Measurements from ENCODE around the gene STIP1.

The STIP1 gene

GRCh38 chr11:64198511-64198910 lies 12.5 kb downstream of the STIP1 start:
- Histone ChIP-seq H2BK15ac (ENCODE audit: low read depth, poor library complexity, severe bottlenecking) (no peak overlapping the region), H4K8ac (ENCODE audit: low read length) (no peak overlapping the region), H2BK5ac (ENCODE audit: low read depth, low read length, poor library complexity, severe bottlenecking) (no peak overlapping the region), H3K23ac (ENCODE audit: low read length in 2 of 2) (no peak overlapping the region), H2AFZ (ENCODE audit: low read depth, low read length) (no peak overlapping the region), H2BK12ac (ENCODE audit: low read length in 2 of 2) (no peak overlapping the region), H3K79me1 (replicated peaks; ENCODE audit: low read length, poor library complexity, severe bottlenecking) (peaks cover 16% of the 10 kb centered on the region), H3K4ac (ENCODE audit: low read depth in 1 of 2, low read length in 2 of 2) (no peak overlapping the region), H3K36me3 (ENCODE audit: control insufficient read depth in 1 of 2, insufficient read depth in 2 of 2, low read depth in 1 of 2, low read length in 2 of 2) (peaks cover 77 to 91% of the 10 kb centered on the region in 2 experiments), H3K14ac (ENCODE audit: low read length in 2 of 2) (no peak overlapping the region), H3K9ac (ENCODE audit: low read length) (no peak overlapping the region), H3K27ac (ENCODE audit: low read length, poor library complexity, severe bottlenecking) (no peak overlapping the region), H3K4me2 (ENCODE audit: low read length, poor library complexity, severe bottlenecking) (no peak overlapping the region), H4K91ac (ENCODE audit: low read length) (no peak overlapping the region), H3K9me3 (ENCODE audit: control insufficient read depth, low read length) (no peaks in the 10 kb centered on the region), H3K27me3 (ENCODE audit: control insufficient read depth in 1 of 2, insufficient read depth in 1 of 2, low read length in 2 of 2) (no peaks in the 10 kb centered on the region), H3K4me3 (ENCODE audit: insufficient read depth in 1 of 2, low read depth in 1 of 2, low read length in 2 of 2) (no peak overlapping the region), H2BK120ac (ENCODE audit: low read depth, low read length) (no peak overlapping the region), H3K18ac (ENCODE audit: low read depth in 1 of 2, low read length in 2 of 2) (no peak overlapping the region), H2AK5ac (ENCODE audit: low read length, severe bottlenecking) (no peak overlapping the region), H3K4me1 (ENCODE audit: control insufficient read depth, insufficient read depth, low read depth, low read length) (no peaks in the 10 kb centered on the region)
- DNase-seq = no peak
- WGBS = 100% methylated on average over 2 of the region's 2 CpGs

- no peak overlapping the region for H2BK15ac ChIP-seq (ENCODE audit: low read depth, poor library complexity, severe bottlenecking)
- H3K27me3 ChIP-seq (ENCODE audit: control insufficient read depth in 1 of 2, insufficient read depth in 1 of 2, low read length in 2 of 2) = no peaks in the 10 kb centered on the region
- no peak overlapping the region for H2AFZ ChIP-seq (ENCODE audit: low read depth, low read length)
- no peak overlapping the region for H4K8ac ChIP-seq (ENCODE audit: low read length)
- H3K23ac ChIP-seq (ENCODE audit: low read length in 2 of 2) = no peak overlapping the region
- H3K36me3 ChIP-seq (ENCODE audit: control insufficient read depth in 1 of 2, insufficient read depth in 2 of 2, low read depth in 1 of 2, low read length in 2 of 2) = peaks cover 76 to 84% of the 10 kb centered on the region in 2 experiments
- H3K9me3 ChIP-seq (ENCODE audit: control insufficient read depth, low read length) = no peaks in the 10 kb centered on the region
- no peak overlapping the region for H3K4me2 ChIP-seq (ENCODE audit: low read length, poor library complexity, severe bottlenecking)
- peaks cover 9% of the 10 kb centered on the region for H3K4me1 ChIP-seq (ENCODE audit: control insufficient read depth, insufficient read depth, low read depth, low read length)
- H3K4me3 ChIP-seq (ENCODE audit: insufficient read depth in 1 of 2, low read depth in 1 of 2, low read length in 2 of 2) = no peak overlapping the region
- 92% methylated on average over 3 of the region's 3 CpGs for WGBS
- no peak for DNase-seq
- H2BK5ac ChIP-seq (ENCODE audit: low read depth, low read length, poor library complexity, severe bottlenecking) = no peak overlapping the region
- no peak overlapping the region for H2BK120ac ChIP-seq (ENCODE audit: low read depth, low read length)
- no peak overlapping the region for H3K14ac ChIP-seq (ENCODE audit: low read length in 2 of 2)
- H3K79me1 ChIP-seq (replicated peaks; ENCODE audit: low read length, poor library complexity, severe bottlenecking) = peaks cover 14% of the 10 kb centered on the region
- no peak overlapping the region for H2AK5ac ChIP-seq (ENCODE audit: low read length, severe bottlenecking)
- H3K4ac ChIP-seq (ENCODE audit: low read depth in 1 of 2, low read length in 2 of 2) = no peak overlapping the region
- H3K18ac ChIP-seq (ENCODE audit: low read depth in 1 of 2, low read length in 2 of 2) = no peak overlapping the region
- no peak overlapping the region for H2BK12ac ChIP-seq (ENCODE audit: low read length in 2 of 2)
- no peak overlapping the region for H3K27ac ChIP-seq (ENCODE audit: low read length, poor library complexity, severe bottlenecking)
- no peak overlapping the region for H3K9ac ChIP-seq (ENCODE audit: low read length)
- H4K91ac ChIP-seq (ENCODE audit: low read length) = no peak overlapping the region
Observed at GRCh38 chr11:64201543-64201942, 15.6 kb downstream of the STIP1 start.

GRCh38 chr11:64202992-64203391 lies 17.0 kb downstream of the STIP1 start:
- no peak overlapping the region for H3K27ac ChIP-seq (ENCODE audit: low read length, poor library complexity, severe bottlenecking)
- H2BK5ac ChIP-seq (ENCODE audit: low read depth, low read length, poor library complexity, severe bottlenecking) = no peak overlapping the region
- no peak overlapping the region for H2BK120ac ChIP-seq (ENCODE audit: low read depth, low read length)
- no peak overlapping the region for H3K23ac ChIP-seq (ENCODE audit: low read length in 2 of 2)
- H3K9me3 ChIP-seq (ENCODE audit: control insufficient read depth, low read length) = no peaks in the 10 kb centered on the region
- H3K18ac ChIP-seq (ENCODE audit: low read depth in 1 of 2, low read length in 2 of 2) = no peak overlapping the region
- H4K91ac ChIP-seq (ENCODE audit: low read length) = no peak overlapping the region
- no peak overlapping the region for H3K4me2 ChIP-seq (ENCODE audit: low read length, poor library complexity, severe bottlenecking)
- peaks cover 19% of the 10 kb centered on the region for H3K79me1 ChIP-seq (replicated peaks; ENCODE audit: low read length, poor library complexity, severe bottlenecking)
- H4K8ac ChIP-seq (ENCODE audit: low read length) = no peak overlapping the region
- no peak overlapping the region for H2AK5ac ChIP-seq (ENCODE audit: low read length, severe bottlenecking)
- peaks cover 73% of the 10 kb centered on the region in 2 experiments for H3K36me3 ChIP-seq (ENCODE audit: control insufficient read depth in 1 of 2, insufficient read depth in 2 of 2, low read depth in 1 of 2, low read length in 2 of 2)
- H2AFZ ChIP-seq (ENCODE audit: low read depth, low read length) = no peak overlapping the region
- no peak overlapping the region for H3K4ac ChIP-seq (ENCODE audit: low read depth in 1 of 2, low read length in 2 of 2)
- H3K14ac ChIP-seq (ENCODE audit: low read length in 2 of 2) = no peak overlapping the region
- DNase-seq = no peak
- no peak overlapping the region for H2BK15ac ChIP-seq (ENCODE audit: low read depth, poor library complexity, severe bottlenecking)
- no peak overlapping the region for H3K9ac ChIP-seq (ENCODE audit: low read length)
- no peaks in the 10 kb centered on the region for H3K27me3 ChIP-seq (ENCODE audit: control insufficient read depth in 1 of 2, insufficient read depth in 1 of 2, low read length in 2 of 2)
- no peak overlapping the region for H3K4me3 ChIP-seq (ENCODE audit: insufficient read depth in 1 of 2, low read depth in 1 of 2, low read length in 2 of 2)
- WGBS = 96% methylated on average over 9 of the region's 9 CpGs
- peaks cover 24% of the 10 kb centered on the region for H3K4me1 ChIP-seq (ENCODE audit: control insufficient read depth, insufficient read depth, low read depth, low read length)
- no peak overlapping the region for H2BK12ac ChIP-seq (ENCODE audit: low read length in 2 of 2)

- Histone ChIP-seq H3K23ac (ENCODE audit: low read length in 2 of 2) (no peak overlapping the region), H3K4me2 (ENCODE audit: low read length, poor library complexity, severe bottlenecking) (no peak overlapping the region), H3K18ac (ENCODE audit: low read depth in 1 of 2, low read length in 2 of 2) (no peak overlapping the region), H3K79me1 (replicated peaks; ENCODE audit: low read length, poor library complexity, severe bottlenecking) (peaks cover 14% of the 10 kb centered on the region), H2AFZ (ENCODE audit: low read depth, low read length) (no peak overlapping the region), H2BK120ac (ENCODE audit: low read depth, low read length) (no peak overlapping the region), H3K4me1 (ENCODE audit: control insufficient read depth, insufficient read depth, low read depth, low read length) (peaks cover 29% of the 10 kb centered on the region), H3K27me3 (ENCODE audit: control insufficient read depth in 1 of 2, insufficient read depth in 1 of 2, low read length in 2 of 2) (no peaks in the 10 kb centered on the region), H3K27ac (ENCODE audit: low read length, poor library complexity, severe bottlenecking) (no peak overlapping the region), H2BK15ac (ENCODE audit: low read depth, poor library complexity, severe bottlenecking) (no peak overlapping the region), H2BK12ac (ENCODE audit: low read length in 2 of 2) (no peak overlapping the region), H3K4ac (ENCODE audit: low read depth in 1 of 2, low read length in 2 of 2) (no peak overlapping the region), H4K91ac (ENCODE audit: low read length) (no peak overlapping the region), H2BK5ac (ENCODE audit: low read depth, low read length, poor library complexity, severe bottlenecking) (no peak overlapping the region), H3K14ac (ENCODE audit: low read length in 2 of 2) (no peak overlapping the region), H4K8ac (ENCODE audit: low read length) (no peak overlapping the region), H3K36me3 (ENCODE audit: control insufficient read depth in 1 of 2, insufficient read depth in 2 of 2, low read depth in 1 of 2, low read length in 2 of 2) (peaks cover 67 to 71% of the 10 kb centered on the region in 2 experiments), H3K9ac (ENCODE audit: low read length) (no peak overlapping the region), H3K9me3 (ENCODE audit: control insufficient read depth, low read length) (no peaks in the 10 kb centered on the region), H3K4me3 (ENCODE audit: insufficient read depth in 1 of 2, low read depth in 1 of 2, low read length in 2 of 2) (no peak overlapping the region), H2AK5ac (ENCODE audit: low read length, severe bottlenecking) (no peak overlapping the region)
- no peak for DNase-seq
- 97% methylated on average over 21 of the region's 27 CpGs for WGBS
Observed at GRCh38 chr11:64203421-64204079, 17.6 kb downstream of the STIP1 start.

Data from mesenchymal stem cell (in vitro differentiated cells and primary cell).